Measurements from ENCODE around the gene EME2. TPM values are rescaled to one million over a fixed set of nuclear protein-coding genes. Genes with fewer than 3 reads are reported as not detected.
A peak's percentile ranks its signal among the peaks of the same experiment; 100 is the strongest.

Gene EME2
- total and polyA plus RNA-seq, 11 donors: 3.4 to 12.9 (median 6.0) TPM

- Histone ChIP-seq H3K4me3 (no peak overlapping the region), H3K36me3 (peaks cover 0 to 73% (median 62%) of the 10 kb centered on the region in 9 donors), H3K4me1 (peaks cover 0 to 33% (median 19%) of the 10 kb centered on the region in 12 donors)
These were observed 45.7 kb upstream of the EME2 start for GRCh38 chr16:1726661-1727502.

GRCh38 chr16:1727651-1728624, 44.7 kb upstream of the EME2 start:
- TF ChIP-seq CTCF (IDR thresholded peaks at IDR 0.05): no peak
- 88 to 94% (median 93%) methylated on average over 4 to 37 of the region's 37 CpGs for WGBS, 4 donors

More at GRCh38 chr16:1726661-1727502, 45.7 kb upstream of the EME2 start:
- Histone ChIP-seq H3K27me3 (no peaks in the 10 kb centered on the region), H3K27ac (no peak overlapping the region), H3K9me3 (no peaks in the 10 kb centered on the region)
- intact Hi-C loops (cut with DNase I): no loop called here
- no peak for TF ChIP-seq POLR2A (IDR thresholded peaks at IDR 0.05)
- TF ChIP-seq CTCF (IDR thresholded peaks at IDR 0.05): no peak
- WGBS, 4 donors: 92 to 97% (median 96%) methylated on average over 25 to 32 of the region's 32 CpGs
- ATAC-seq: no peak
- no peak for DNase-seq

GRCh38 chr16:1729026-1729425, 43.6 kb upstream of the EME2 start:
- Histone ChIP-seq H3K4me1 (peaks cover 0 to 14% (median under 1%) of the 10 kb centered on the region in 12 donors), H3K36me3 (peaks cover 0 to 93% (median 83%) of the 10 kb centered on the region in 9 donors), H3K27me3 (no peaks in the 10 kb centered on the region), H3K9me3 (no peaks in the 10 kb centered on the region), H3K4me3 (no peak overlapping the region), H3K27ac (no peak overlapping the region)
- intact Hi-C loops (cut with DNase I): no loop called here
- no peak for ATAC-seq
- TF ChIP-seq POLR2A (IDR thresholded peaks at IDR 0.05): no peak
- WGBS, 4 donors: 96 to 97% (median 97%) methylated on average over 18 of the region's 18 CpGs
- no peak for DNase-seq

More at GRCh38 chr16:1727651-1728624, 44.7 kb upstream of the EME2 start:
- ATAC-seq (peak in 1 of 4 donors; percentile 8), DNase-seq (no peak)
- peaks cover 0 to 25% (median 10%) of the 10 kb centered on the region in 12 donors for H3K4me1 ChIP-seq
- H3K4me3 ChIP-seq: no peak overlapping the region
- intact Hi-C loops (cut with DNase I): no loop called here
- H3K27me3 ChIP-seq: no peaks in the 10 kb centered on the region
- no peaks in the 10 kb centered on the region for H3K9me3 ChIP-seq
- no peak overlapping the region for H3K27ac ChIP-seq
- peaks cover 0 to 83% (median 72%) of the 10 kb centered on the region in 9 donors for H3K36me3 ChIP-seq

- DNase-seq: no peak
- TF ChIP-seq CTCF (IDR thresholded peaks at IDR 0.05): no peak
- no peak for TF ChIP-seq POLR2A (IDR thresholded peaks at IDR 0.05)
- no peak for ATAC-seq
- Histone ChIP-seq H3K4me1 (peaks cover 0 to 11% (median 0%) of the 10 kb centered on the region in 12 donors), H3K9me3 (no peaks in the 10 kb centered on the region), H3K27me3 (no peaks in the 10 kb centered on the region), H3K4me3 (no peak overlapping the region), H3K27ac (no peak overlapping the region), H3K36me3 (peaks cover 0 to 93% (median 84%) of the 10 kb centered on the region in 9 donors)
- intact Hi-C loops (cut with DNase I): no loop called here
- 92 to 97% (median 95%) methylated on average over 34 to 35 of the region's 35 CpGs for WGBS, 4 donors
These were observed 43.2 kb upstream of the EME2 start for GRCh38 chr16:1729445-1729844.

All from heart left ventricle (tissue), 16 donors.